Measurements from ENCODE around the gene TSPO2. TPM values are rescaled to one million over a fixed set of nuclear protein-coding genes. Genes with fewer than 3 reads are reported as not detected.
A peak's percentile ranks its signal among the peaks of the same experiment; 100 is the strongest.

Gene TSPO2
- total and polyA plus RNA-seq, 2 of the 13 experiments (the other 11 are each of a cell fraction or from before 2014, with no cell fraction given), result 0.55 TPM; not detected in 1

- TF ChIP-seq PRDM10 (CRISPR knock-in tag; IDR thresholded peaks at IDR 0.05; ENCODE audit: low read depth) (peak; percentile 54), ZNF382 (CRISPR knock-in tag; IDR thresholded peaks at IDR 0.05; ENCODE audit: borderline replicate concordance) (no peak), ZSCAN30 (CRISPR knock-in tag; IDR thresholded peaks at IDR 0.05) (0 out of 2 replicates have a peak, but pooled peaks have one; percentile 47), ZNF629 (CRISPR knock-in tag; conservative IDR thresholded peaks at IDR 0.05) (peak; percentile 90), ZNF362 (CRISPR knock-in tag; IDR thresholded peaks at IDR 0.05; ENCODE audit: borderline replicate concordance) (peak; percentile 87; the same call in 1 of the 2 replicates), ZC3H13 (CRISPR knock-in tag; IDR thresholded peaks at IDR 0.05) (no peak), MIER2 (CRISPR knock-in tag; IDR thresholded peaks at IDR 0.05) (no peak; the same call in 1 of the 2 replicates), ZNF777 (CRISPR knock-in tag; IDR thresholded peaks at IDR 0.05) (no peak), E2F1 (CRISPR knock-in tag; IDR thresholded peaks at IDR 0.05) (no peak), SIN3B (IDR thresholded peaks at IDR 0.05; ENCODE audit: low read length) (no peak), ZNF615 (CRISPR knock-in tag; IDR thresholded peaks at IDR 0.05; ENCODE audit: borderline replicate concordance) (no peak; the same call in 1 of the 2 replicates), PHF5A (CRISPR knock-in tag; IDR thresholded peaks at IDR 0.05; ENCODE audit: low read depth, unreplicated experiment) (peak; percentile 66), FOXA3 (CRISPR knock-in tag; IDR thresholded peaks at IDR 0.05) (peak; percentile 41; the same call in 1 of the 2 replicates), ARID5B (CRISPR knock-in tag; IDR thresholded peaks at IDR 0.05) (peak; percentile 83), ZNF550 (CRISPR knock-in tag; IDR thresholded peaks at IDR 0.05; ENCODE audit: borderline replicate concordance) (no peak), ZNF235 (CRISPR knock-in tag; IDR thresholded peaks at IDR 0.05; ENCODE audit: borderline replicate concordance) (no peak), ZNF337 (CRISPR knock-in tag; IDR thresholded peaks at IDR 0.05; ENCODE audit: borderline replicate concordance, low read depth) (no peak)
Observed at GRCh38 chr6:40997234-40997957, 44.9 kb upstream of the TSPO2 start (continued).

All from HepG2 (cell line).